NCI-H446 treated with DMSO at 0.1 percent for 48 hours (cell line): ENCODE data around the gene STAC3.
"Not testable (repeated sequence)": the region's sequence is repeated elsewhere in the genome, so short reads cannot be mapped to it uniquely, and the experiment has no call there.

Source experiments
- DNase-seq: peaks from one replicate; lab custom pipeline; 2025; lab: John Stamatoyannopoulos, UW

The STAC3 gene

GRCh38 chr12:57250956-57251355 is at the start of gene STAC3:
TSS of gene STAC3 (minus strand) at chr12:57251187. CDS start at chr12:57249636, 1,551 bp downstream.
- no peak for DNase-seq

- no peak for DNase-seq
Measured at GRCh38 chr12:57299514-57300016, 48.6 kb upstream of the STAC3 start.

- no peak for DNase-seq
Measured at GRCh38 chr12:57296291-57296690, 45.3 kb upstream of the STAC3 start.

- not testable (repeated sequence) for DNase-seq
Measured at GRCh38 chr12:57282073-57282472, 31.1 kb upstream of the STAC3 start.

GRCh38 chr12:57280211-57281062 is 29.4 kb upstream of the STAC3 start:
- no peak for DNase-seq

GRCh38 chr12:57278465-57279381 is 27.7 kb upstream of the STAC3 start:
- DNase-seq, result no peak

- DNase-seq, result no peak
Measured at GRCh38 chr12:57276935-57277563, 26.1 kb upstream of the STAC3 start.

GRCh38 chr12:57276233-57276632 is 25.2 kb upstream of the STAC3 start:
- DNase-seq, result not testable (repeated sequence)

GRCh38 chr12:57273516-57273915 is 22.5 kb upstream of the STAC3 start:
- no peak for DNase-seq

GRCh38 chr12:57272337-57273151 is 21.6 kb upstream of the STAC3 start:
- no peak for DNase-seq

- DNase-seq, result no peak
Measured at GRCh38 chr12:57270966-57271470, 20.0 kb upstream of the STAC3 start.

GRCh38 chr12:57268264-57268663 is 17.3 kb upstream of the STAC3 start:
- no peak for DNase-seq

GRCh38 chr12:57266681-57267080 is 15.7 kb upstream of the STAC3 start:
- no peak for DNase-seq

- no peak for DNase-seq
Measured at GRCh38 chr12:57263096-57263495, 12.1 kb upstream of the STAC3 start.

GRCh38 chr12:57262126-57262822 is 11.3 kb upstream of the STAC3 start:
- no peak for DNase-seq

- DNase-seq, result no peak
Measured at GRCh38 chr12:57261428-57261865, 10.5 kb upstream of the STAC3 start.

GRCh38 chr12:57260366-57260765 is 9.4 kb upstream of the STAC3 start:
- no peak for DNase-seq

GRCh38 chr12:57258977-57259970 is 8.3 kb upstream of the STAC3 start:
- no peak for DNase-seq

GRCh38 chr12:57255916-57256315 is 4.9 kb upstream of the STAC3 start:
- DNase-seq, result no peak
